Measurements from ENCODE around the gene UBE2N.

Gene UBE2N

GRCh38 chr12:93441617-93442410 lies at the start of gene UBE2N:
TSS of gene UBE2N (minus strand) at chr12:93441947. CDS start at chr12:93441884, 63 bp downstream.
- DNase-seq (ENCODE audit: low read depth, low spot score), result peak; percentile 75

GRCh38 chr12:93484315-93484981 lies 42.7 kb upstream of the UBE2N start:
- DNase-seq (ENCODE audit: low read depth, low spot score), result no peak

- no peak for DNase-seq (ENCODE audit: low read depth, low spot score)
These were observed 41.5 kb upstream of the UBE2N start for GRCh38 chr12:93483151-93483807.

- DNase-seq (ENCODE audit: low read depth, low spot score), result no peak
These were observed 41.0 kb upstream of the UBE2N start for GRCh38 chr12:93482721-93483120.

GRCh38 chr12:93476555-93476954 lies 34.8 kb upstream of the UBE2N start:
- no peak for DNase-seq (ENCODE audit: low read depth, low spot score)

- no peak for DNase-seq (ENCODE audit: low read depth, low spot score)
These were observed 27.6 kb upstream of the UBE2N start for GRCh38 chr12:93469386-93469785.

- no peak for DNase-seq (ENCODE audit: low read depth, low spot score)
These were observed 26.2 kb upstream of the UBE2N start for GRCh38 chr12:93468008-93468371.

GRCh38 chr12:93467351-93468007 lies 25.7 kb upstream of the UBE2N start, which contains the start of gene MRPL42:
TSS of gene MRPL42 (plus strand) at chr12:93467514. CDS start at chr12:93469286, 1,772 bp downstream.
- DNase-seq (ENCODE audit: low read depth, low spot score), result peak; percentile 76

GRCh38 chr12:93466625-93467350 lies 25.0 kb upstream of the UBE2N start:
- DNase-seq (ENCODE audit: low read depth, low spot score), result no peak

- no peak for DNase-seq (ENCODE audit: low read depth, low spot score)
These were observed 24.1 kb upstream of the UBE2N start for GRCh38 chr12:93465841-93466240.

GRCh38 chr12:93461503-93461902 lies 19.8 kb upstream of the UBE2N start:
- no peak for DNase-seq (ENCODE audit: low read depth, low spot score)

GRCh38 chr12:93460902-93461301 lies 19.2 kb upstream of the UBE2N start:
- DNase-seq (ENCODE audit: low read depth, low spot score), result no peak

- no peak for DNase-seq (ENCODE audit: low read depth, low spot score)
These were observed 18.3 kb upstream of the UBE2N start for GRCh38 chr12:93460003-93460402.

GRCh38 chr12:93459097-93459496 lies 17.4 kb upstream of the UBE2N start:
- no peak for DNase-seq (ENCODE audit: low read depth, low spot score)

- DNase-seq (ENCODE audit: low read depth, low spot score), result no peak
These were observed 14.3 kb upstream of the UBE2N start for GRCh38 chr12:93456077-93456476.

- no peak for DNase-seq (ENCODE audit: low read depth, low spot score)
These were observed 11.9 kb upstream of the UBE2N start for GRCh38 chr12:93453633-93454032.

- DNase-seq (ENCODE audit: low read depth, low spot score), result no peak
These were observed 9.8 kb upstream of the UBE2N start for GRCh38 chr12:93451423-93452158.

- DNase-seq (ENCODE audit: low read depth, low spot score), result no peak
These were observed 7.5 kb upstream of the UBE2N start for GRCh38 chr12:93449277-93449676.

- DNase-seq (ENCODE audit: low read depth, low spot score), result no peak
These were observed 7.0 kb upstream of the UBE2N start for GRCh38 chr12:93448796-93449195.

- no peak for DNase-seq (ENCODE audit: low read depth, low spot score)
These were observed 6.0 kb upstream of the UBE2N start for GRCh38 chr12:93447555-93448290.

Measured in iPS DF 19.7 (cell line).